22Rv1 (cell line): ENCODE results near the gene IRS2.

Experiments used
- CTCF ChIP-seq: fragments of 450-650 bp; IDR thresholded peaks from 2 replicates; pipeline ENCODE4 v1.5.1; 2017; ENCODE audit warnings: mild to moderate bottlenecking
- ZFX ChIP-seq: fragments of 450-650 bp; IDR thresholded peaks from 2 replicates; pipeline ENCODE4 v1.6.1; 2017; ENCODE audit warnings: antibody characterized with exemption, borderline replicate concordance

GRCh38 chr13:109794095-109794494 lies 7.7 kb upstream of the IRS2 start:
- TF ChIP-seq CTCF (no peak), ZFX (no peak)
